Measurements from ENCODE around the gene ATP6V1E1.

ATP6V1E1 gene

DNA sequence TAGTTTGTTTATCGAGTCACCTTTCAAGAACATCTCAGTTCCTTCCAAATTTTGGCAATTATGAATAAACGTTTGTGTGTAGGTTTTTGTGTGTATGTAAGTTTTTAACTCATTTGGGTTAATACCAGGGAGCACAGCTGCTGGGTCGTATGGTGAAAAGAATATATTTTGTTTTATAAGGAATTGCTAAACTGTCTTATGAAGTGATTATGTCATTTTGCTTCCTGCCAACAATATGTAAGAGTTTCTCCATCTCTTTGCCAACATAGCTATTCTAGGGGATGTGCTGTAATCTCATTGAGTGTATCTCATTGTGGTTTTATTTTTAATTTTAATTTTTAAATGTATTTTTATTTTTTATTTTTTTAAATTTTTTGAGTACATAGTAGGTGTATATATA lies 37.3 kb upstream of the ATP6V1E1 start:
- ATAC-seq: no peak
- TF ChIP-seq TCF4 (CRISPR knock-in tag; IDR thresholded peaks at IDR 0.05; ENCODE audit: borderline replicate concordance): no peak
- no peak for TF ChIP-seq ZNF70 (CRISPR knock-in tag; IDR thresholded peaks at IDR 0.05)
- TF ChIP-seq ZFP3 (CRISPR knock-in tag; IDR thresholded peaks at IDR 0.05): no peak
- TF ChIP-seq CSDC2 (CRISPR knock-in tag; IDR thresholded peaks at IDR 0.05): no peak
- TF ChIP-seq, protein P1, sequence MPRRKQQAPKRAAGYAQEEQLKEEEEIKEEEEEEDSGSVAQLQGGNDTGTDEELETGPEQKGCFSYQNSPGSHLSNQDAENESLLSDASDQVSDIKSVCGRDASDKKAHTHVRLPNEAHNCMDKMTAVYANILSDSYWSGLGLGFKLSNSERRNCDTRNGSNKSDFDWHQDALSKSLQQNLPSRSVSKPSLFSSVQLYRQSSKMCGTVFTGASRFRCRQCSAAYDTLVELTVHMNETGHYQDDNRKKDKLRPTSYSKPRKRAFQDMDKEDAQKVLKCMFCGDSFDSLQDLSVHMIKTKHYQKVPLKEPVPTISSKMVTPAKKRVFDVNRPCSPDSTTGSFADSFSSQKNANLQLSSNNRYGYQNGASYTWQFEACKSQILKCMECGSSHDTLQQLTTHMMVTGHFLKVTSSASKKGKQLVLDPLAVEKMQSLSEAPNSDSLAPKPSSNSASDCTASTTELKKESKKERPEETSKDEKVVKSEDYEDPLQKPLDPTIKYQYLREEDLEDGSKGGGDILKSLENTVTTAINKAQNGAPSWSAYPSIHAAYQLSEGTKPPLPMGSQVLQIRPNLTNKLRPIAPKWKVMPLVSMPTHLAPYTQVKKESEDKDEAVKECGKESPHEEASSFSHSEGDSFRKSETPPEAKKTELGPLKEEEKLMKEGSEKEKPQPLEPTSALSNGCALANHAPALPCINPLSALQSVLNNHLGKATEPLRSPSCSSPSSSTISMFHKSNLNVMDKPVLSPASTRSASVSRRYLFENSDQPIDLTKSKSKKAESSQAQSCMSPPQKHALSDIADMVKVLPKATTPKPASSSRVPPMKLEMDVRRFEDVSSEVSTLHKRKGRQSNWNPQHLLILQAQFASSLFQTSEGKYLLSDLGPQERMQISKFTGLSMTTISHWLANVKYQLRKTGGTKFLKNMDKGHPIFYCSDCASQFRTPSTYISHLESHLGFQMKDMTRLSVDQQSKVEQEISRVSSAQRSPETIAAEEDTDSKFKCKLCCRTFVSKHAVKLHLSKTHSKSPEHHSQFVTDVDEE (CRISPR knock-in tag; IDR thresholded peaks at IDR 0.05): no peak
- TF ChIP-seq BACH2 (CRISPR knock-in tag; IDR thresholded peaks at IDR 0.05; ENCODE audit: borderline replicate concordance): no peak
- no peak for TF ChIP-seq ZFP30 (CRISPR knock-in tag; IDR thresholded peaks at IDR 0.05)
- TF ChIP-seq CSRNP3 (CRISPR knock-in tag; IDR thresholded peaks at IDR 0.05): no peak
- TF ChIP-seq PATZ1 (CRISPR knock-in tag; IDR thresholded peaks at IDR 0.05; ENCODE audit: borderline replicate concordance): no peak
- TF ChIP-seq ISL1 (CRISPR knock-in tag; IDR thresholded peaks at IDR 0.05): no peak

DNA sequence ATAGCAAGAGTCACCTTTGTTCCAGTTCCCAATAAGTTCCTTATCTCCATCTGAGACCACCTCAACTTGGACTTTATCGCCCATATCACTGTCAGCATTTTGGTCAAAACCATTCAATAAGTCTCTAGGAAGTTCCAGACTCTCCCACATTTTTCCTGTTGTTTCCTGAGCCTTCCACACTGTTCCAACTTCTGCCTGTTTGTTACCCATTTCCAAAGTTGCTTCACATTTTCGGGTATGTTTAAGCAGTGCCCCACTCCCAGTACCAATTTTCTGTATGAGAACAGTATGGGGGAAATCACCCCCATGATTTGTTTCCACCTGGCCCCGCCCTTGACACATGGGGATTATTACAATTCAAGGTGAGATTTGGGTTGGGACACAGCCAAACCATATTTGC lies 36.7 kb upstream of the ATP6V1E1 start:
- ATAC-seq: no peak
- TF ChIP-seq, protein P1 (CRISPR knock-in tag; IDR thresholded peaks at IDR 0.05): no peak
- no peak for TF ChIP-seq BACH2 (CRISPR knock-in tag; IDR thresholded peaks at IDR 0.05; ENCODE audit: borderline replicate concordance)
- TF ChIP-seq TCF4 (CRISPR knock-in tag; IDR thresholded peaks at IDR 0.05; ENCODE audit: borderline replicate concordance): no peak
- no peak for TF ChIP-seq ISL1 (CRISPR knock-in tag; IDR thresholded peaks at IDR 0.05)
- TF ChIP-seq CSRNP3 (CRISPR knock-in tag; IDR thresholded peaks at IDR 0.05): no peak
- TF ChIP-seq SNAI2 (CRISPR knock-in tag; IDR thresholded peaks at IDR 0.05): no peak
- TF ChIP-seq ZNF70 (CRISPR knock-in tag; IDR thresholded peaks at IDR 0.05): no peak
- no peak for TF ChIP-seq ZFP30 (CRISPR knock-in tag; IDR thresholded peaks at IDR 0.05)
- no peak for TF ChIP-seq ZFP3 (CRISPR knock-in tag; IDR thresholded peaks at IDR 0.05)
- no peak for TF ChIP-seq PATZ1 (CRISPR knock-in tag; IDR thresholded peaks at IDR 0.05; ENCODE audit: borderline replicate concordance)
- TF ChIP-seq RARB (CRISPR knock-in tag; IDR thresholded peaks at IDR 0.05): no peak
- TF ChIP-seq, protein P2, sequence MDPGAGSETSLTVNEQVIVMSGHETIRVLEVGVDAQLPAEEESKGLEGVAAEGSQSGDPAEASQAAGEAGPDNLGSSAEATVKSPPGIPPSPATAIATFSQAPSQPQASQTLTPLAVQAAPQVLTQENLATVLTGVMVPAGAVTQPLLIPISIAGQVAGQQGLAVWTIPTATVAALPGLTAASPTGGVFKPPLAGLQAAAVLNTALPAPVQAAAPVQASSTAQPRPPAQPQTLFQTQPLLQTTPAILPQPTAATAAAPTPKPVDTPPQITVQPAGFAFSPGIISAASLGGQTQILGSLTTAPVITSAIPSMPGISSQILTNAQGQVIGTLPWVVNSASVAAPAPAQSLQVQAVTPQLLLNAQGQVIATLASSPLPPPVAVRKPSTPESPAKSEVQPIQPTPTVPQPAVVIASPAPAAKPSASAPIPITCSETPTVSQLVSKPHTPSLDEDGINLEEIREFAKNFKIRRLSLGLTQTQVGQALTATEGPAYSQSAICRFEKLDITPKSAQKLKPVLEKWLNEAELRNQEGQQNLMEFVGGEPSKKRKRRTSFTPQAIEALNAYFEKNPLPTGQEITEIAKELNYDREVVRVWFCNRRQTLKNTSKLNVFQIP (CRISPR knock-in tag; IDR thresholded peaks at IDR 0.05; ENCODE audit: borderline replicate concordance, low read depth): no peak
- TF ChIP-seq ARNTL (CRISPR knock-in tag; IDR thresholded peaks at IDR 0.05; ENCODE audit: borderline replicate concordance, low read depth): no peak
- TF ChIP-seq, protein P3, sequence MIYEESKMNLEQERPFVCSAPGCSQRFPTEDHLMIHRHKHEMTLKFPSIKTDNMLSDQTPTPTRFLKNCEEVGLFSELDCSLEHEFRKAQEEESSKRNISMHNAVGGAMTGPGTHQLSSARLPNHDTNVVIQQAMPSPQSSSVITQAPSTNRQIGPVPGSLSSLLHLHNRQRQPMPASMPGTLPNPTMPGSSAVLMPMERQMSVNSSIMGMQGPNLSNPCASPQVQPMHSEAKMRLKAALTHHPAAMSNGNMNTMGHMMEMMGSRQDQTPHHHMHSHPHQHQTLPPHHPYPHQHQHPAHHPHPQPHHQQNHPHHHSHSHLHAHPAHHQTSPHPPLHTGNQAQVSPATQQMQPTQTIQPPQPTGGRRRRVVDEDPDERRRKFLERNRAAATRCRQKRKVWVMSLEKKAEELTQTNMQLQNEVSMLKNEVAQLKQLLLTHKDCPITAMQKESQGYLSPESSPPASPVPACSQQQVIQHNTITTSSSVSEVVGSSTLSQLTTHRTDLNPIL (CRISPR knock-in tag; IDR thresholded peaks at IDR 0.05; ENCODE audit: low read depth): no peak
- TF ChIP-seq CSDC2 (CRISPR knock-in tag; IDR thresholded peaks at IDR 0.05): no peak
- TF ChIP-seq GLIS3 (CRISPR knock-in tag; IDR thresholded peaks at IDR 0.05): no peak
- TF ChIP-seq ZNF565 (CRISPR knock-in tag; conservative IDR thresholded peaks at IDR 0.05; ENCODE audit: low read depth): no peak

Measured in SK-N-SH treated with all-trans-retinoic acid at 6 μM for 48 hours (cell line).